Astrocyte of the cerebellum (primary cell): ENCODE results near the gene F5.
A peak's percentile ranks its signal among the peaks of the same experiment; 100 is the strongest.
"Not testable (repeated sequence)": the region's sequence is repeated elsewhere in the genome, so short reads cannot be mapped to it uniquely, and the experiment has no call there.

Experiments
- DNase-seq: peaks from one replicate; pipeline ENCODE4 v3.0.0-alpha.2; 2011; ENCODE audit warnings: low read depth
- H3K4me3 ChIP-seq: 2 replicates; pipeline ENCODE4 v1.5.1; 2011; ENCODE audit warnings: mild to moderate bottlenecking, low read depth, low read length, moderate library complexity
- CTCF ChIP-seq: IDR thresholded peaks from 2 replicates; pipeline ENCODE4 v1.5.1; 2012; ENCODE audit warnings: low read length, low read depth, moderate library complexity, mild to moderate bottlenecking; ENCODE audit errors: missing control alignments
- in situ Hi-C: cut with HindIII; loops from 2 replicates; pipeline ENCODE4 v1.10.0; 2017; ENCODE audit warnings: low sequenced_read_pairs

The F5 gene

GRCh38 chr1:169548282-169548681 is 38.0 kb downstream of the F5 start:
- TF ChIP-seq CTCF, result no peak
- no peak overlapping the region for H3K4me3 ChIP-seq
- in situ Hi-C loops, result no loop called here
- DNase-seq, result no peak

- no peak overlapping the region for H3K4me3 ChIP-seq
- peak; percentile 80 for TF ChIP-seq CTCF
- in situ Hi-C loops, result no loop called here
- peak; percentile 76 for DNase-seq
These were observed 39.9 kb downstream of the F5 start for GRCh38 chr1:169546087-169546995.

DNA sequence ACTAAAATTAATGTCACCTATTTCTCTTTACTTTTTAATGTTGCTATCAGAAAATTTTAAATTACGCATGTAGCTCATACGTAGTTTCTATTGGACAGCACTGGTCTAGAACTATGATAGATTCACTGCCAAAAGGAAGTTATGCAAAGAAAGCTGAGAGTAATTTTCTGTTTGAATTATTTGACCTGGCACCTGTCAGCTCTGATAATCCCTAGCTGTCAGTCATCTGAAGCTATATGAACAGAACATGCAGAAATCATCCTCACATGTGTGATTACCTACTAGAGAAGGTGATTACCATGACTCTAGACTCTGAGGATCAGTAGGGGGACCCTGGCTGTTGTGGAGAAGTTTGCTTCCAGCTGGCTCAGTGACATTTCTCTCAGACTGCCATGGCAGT is 40.8 kb downstream of the F5 start:
- DNase-seq, result no peak
- in situ Hi-C loops, result no loop called here

GRCh38 chr1:169538998-169539871 is 47.0 kb downstream of the F5 start:
- in situ Hi-C loops, result no loop called here
- no peak overlapping the region for H3K4me3 ChIP-seq
- peak; percentile 96 for DNase-seq
- TF ChIP-seq CTCF, result no peak

More for the DNA sequence above, 40.8 kb downstream of the F5 start:
- no peak overlapping the region for H3K4me3 ChIP-seq
- TF ChIP-seq CTCF, result no peak

DNA sequence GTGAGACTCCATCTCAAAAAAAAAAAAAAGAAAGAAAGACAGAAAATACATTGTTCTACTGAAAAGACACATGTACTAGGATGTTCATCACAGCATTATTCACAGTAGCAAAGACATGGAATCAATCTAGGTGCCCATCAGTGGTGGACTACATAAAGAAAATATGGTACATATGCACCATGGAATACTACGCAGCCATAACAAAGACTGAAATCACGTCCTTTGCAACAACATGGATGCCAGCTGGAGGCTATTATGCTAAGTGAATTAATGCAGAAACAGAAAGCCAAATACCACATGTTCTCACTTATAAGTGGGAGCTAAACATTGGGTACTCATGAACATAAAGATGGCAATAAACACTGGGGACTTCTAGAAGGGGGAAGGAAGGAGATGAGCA is 51.6 kb downstream of the F5 start:
- no peak for DNase-seq
- in situ Hi-C loops, result no loop called here
- no peak overlapping the region for H3K4me3 ChIP-seq
- no peak for TF ChIP-seq CTCF

GRCh38 chr1:169533528-169534190 is 52.6 kb downstream of the F5 start:
- H3K4me3 ChIP-seq, in situ Hi-C loops, DNase-seq: not testable (repeated sequence)
